K562 (cell line): ENCODE results near the gene ACTRT2.

Source experiments
- CAMTA2 ChIP-seq: fragments of 250-450 bp; sonication (Bioruptor Pico); conservative IDR thresholded peaks from 2 replicates; pipeline ENCODE4 v1.5.1; 2022
- EZH2 ChIP-seq: IDR thresholded peaks from 2 replicates; pipeline ENCODE4 v1.6.1; 2012; ENCODE audit warnings: low read depth, mild to moderate bottlenecking, inconsistent platforms, low read length, borderline replicate concordance
- HNRNPLL ChIP-seq: fragments of 200-400 bp; formaldehyde crosslinking; IDR thresholded peaks from 2 replicates; pipeline ENCODE4 v1.6.1; 2017; ENCODE audit warnings: low read length, low read depth, mild to moderate bottlenecking; ENCODE audit not compliant: poor library complexity, severe bottlenecking
- NFYB ChIP-seq: IDR thresholded peaks from 2 replicates; pipeline ENCODE4 v1.6.1; 2011; ENCODE audit warnings: mild to moderate bottlenecking, moderate library complexity; ENCODE audit not compliant: insufficient read length; ENCODE audit errors: extremely low read depth
- POLR2AphosphoS5 ChIP-seq: IDR thresholded peaks from 2 replicates; pipeline ENCODE4 v1.6.1; 2011; ENCODE audit warnings: mild to moderate bottlenecking, low read depth, low read length, moderate library complexity; ENCODE audit not compliant: control insufficient read depth, insufficient read depth
- PRPF4 ChIP-seq: fragments of 200-400 bp; formaldehyde crosslinking; IDR thresholded peaks from one replicate; pipeline ENCODE4 v1.6.1; 2017; ENCODE audit warnings: low read length, low read depth, mild to moderate bottlenecking; ENCODE audit not compliant: insufficient read depth, poor library complexity, severe bottlenecking
- TAF15 ChIP-seq: fragments of 200-400 bp; formaldehyde crosslinking; IDR thresholded peaks from 2 replicates; pipeline ENCODE4 v1.6.1; 2017; ENCODE audit warnings: mild to moderate bottlenecking, low read depth, low read length, moderate library complexity
- ZNF146 ChIP-seq: IDR thresholded peaks from one replicate; pipeline ENCODE4 v1.6.1; 2018; ENCODE audit warnings: missing compliant biosample characterization; ENCODE audit not compliant: unreplicated experiment

DNA sequence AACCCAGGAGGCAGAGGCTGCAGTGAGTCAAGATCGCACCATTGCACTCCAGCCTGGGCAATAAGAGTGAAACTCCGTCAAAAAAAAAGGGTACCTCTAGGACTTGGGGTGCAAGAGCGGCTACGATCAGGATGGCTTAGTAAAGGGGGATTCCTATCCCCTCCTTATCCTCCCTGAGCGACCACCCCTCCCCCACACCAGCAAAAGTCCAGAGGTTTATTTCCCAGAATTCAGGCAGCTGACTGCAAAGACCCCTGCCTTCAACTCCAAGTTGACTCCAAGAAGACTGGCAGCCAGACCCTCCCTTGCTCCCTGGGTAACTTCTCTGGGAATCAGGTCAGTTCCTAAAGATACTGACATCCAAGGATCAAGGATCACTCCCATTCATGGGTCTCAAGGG, 35.4 kb downstream of the ACTRT2 start:
- TF ChIP-seq EZH2, result no peak
- TF ChIP-seq ZNF146 (CRISPR knock-in tag), result no peak
- no peak for TF ChIP-seq NFYB
- TF ChIP-seq CAMTA2, result no peak
- TF ChIP-seq POLR2AphosphoS5, result no peak
- TF ChIP-seq TAF15, result no peak
- TF ChIP-seq HNRNPLL, result no peak
- no peak for TF ChIP-seq PRPF4
